Activated naive CD8-positive, alpha-beta T cell treated with anti-CD3 and anti-CD28 coated beads, Interleukin-2, amount 10 ng/mL, durations not matched to agents 7 days and 5 days (primary cell): ENCODE results near the gene GPER1. TPM values are rescaled to one million over a fixed set of nuclear protein-coding genes. Genes with fewer than 3 reads are reported as not detected.

Source experiments
- ATAC-seq: fragments of 150-1000 bp; cut with Tn5 transposase; one replicate; pipeline ENCODE4 v1.10.0; 2021; ENCODE audit warnings: low read depth, moderate library complexity
- POLR2A ChIA-PET: fragments of 350-600 bp; sonication (Branson Sonifier 250); formaldehyde crosslinking; loops from one replicate; lab custom pipeline; 2021; ENCODE audit warnings: antibody characterized with exemption; lab: Charles Lee
- DNase-seq: peaks from one replicate; pipeline ENCODE4 v3.0.0; 2021
- H3K27ac Mint-ChIP-seq: one replicate; pipeline ENCODE4 v1.8.0; 2022; ENCODE audit warnings: mild to moderate bottlenecking, mixed read lengths
- H3K27me3 Mint-ChIP-seq: one replicate; pipeline ENCODE4 v1.8.0; 2022; ENCODE audit warnings: mild to moderate bottlenecking, moderate library complexity, mixed read lengths
- H3K36me3 Mint-ChIP-seq: one replicate; pipeline ENCODE4 v1.8.0; 2021; ENCODE audit warnings: mild to moderate bottlenecking, mixed read lengths
- H3K4me1 Mint-ChIP-seq: one replicate; pipeline ENCODE4 v1.8.0; 2021; ENCODE audit warnings: mixed read lengths
- H3K4me3 Mint-ChIP-seq: one replicate; pipeline ENCODE4 v1.8.0; 2022; ENCODE audit warnings: mild to moderate bottlenecking, moderate library complexity, mixed read lengths
- H3K9me3 Mint-ChIP-seq: one replicate; pipeline ENCODE4 v1.8.0; 2021; ENCODE audit warnings: mixed read lengths
- total RNA-seq, 2 experiments: library from RNA; stranded (reverse); gene quantifications; one replicate each; pipeline ENCODE4 v1.2.3, GENCODE V29; 2021

Gene GPER1
- total RNA-seq, 2 experiments from 2014 or later, result 0.19 to 0.26 TPM

GRCh38 chr7:1049801-1050200 lies 38.1 kb upstream of the GPER1 start:
- H3K27ac Mint-ChIP-seq, result no peak overlapping the region

GRCh38 chr7:1050254-1050906 lies 37.5 kb upstream of the GPER1 start:
- no peaks in the 10 kb centered on the region for H3K36me3 Mint-ChIP-seq
- no peak overlapping the region for H3K4me3 Mint-ChIP-seq
- H3K27me3 Mint-ChIP-seq, result no peaks in the 10 kb centered on the region
- H3K4me1 Mint-ChIP-seq, result peaks cover 37% of the 10 kb centered on the region
- no peak overlapping the region for H3K27ac Mint-ChIP-seq
- H3K9me3 Mint-ChIP-seq, result no peaks in the 10 kb centered on the region
- POLR2A ChIA-PET, result interaction anchor here (0.8 kb wide), 1 partner anchor 23 kb away, joined by 3 read pairs; no protein-coding TSS in a partner anchor
- DNase-seq (no peak), ATAC-seq (no peak)

More at GRCh38 chr7:1049801-1050200, 38.1 kb upstream of the GPER1 start:
- peaks cover 40% of the 10 kb centered on the region for H3K4me1 Mint-ChIP-seq
- H3K36me3 Mint-ChIP-seq, result no peaks in the 10 kb centered on the region
- no peak for DNase-seq
- no peak for ATAC-seq
- no peaks in the 10 kb centered on the region for H3K27me3 Mint-ChIP-seq
- no peaks in the 10 kb centered on the region for H3K9me3 Mint-ChIP-seq
- POLR2A ChIA-PET, result interaction anchor here (0.8 kb wide), 1 partner anchor 22 kb away, joined by 3 read pairs; no protein-coding TSS in a partner anchor
- H3K4me3 Mint-ChIP-seq, result no peak overlapping the region

DNA sequence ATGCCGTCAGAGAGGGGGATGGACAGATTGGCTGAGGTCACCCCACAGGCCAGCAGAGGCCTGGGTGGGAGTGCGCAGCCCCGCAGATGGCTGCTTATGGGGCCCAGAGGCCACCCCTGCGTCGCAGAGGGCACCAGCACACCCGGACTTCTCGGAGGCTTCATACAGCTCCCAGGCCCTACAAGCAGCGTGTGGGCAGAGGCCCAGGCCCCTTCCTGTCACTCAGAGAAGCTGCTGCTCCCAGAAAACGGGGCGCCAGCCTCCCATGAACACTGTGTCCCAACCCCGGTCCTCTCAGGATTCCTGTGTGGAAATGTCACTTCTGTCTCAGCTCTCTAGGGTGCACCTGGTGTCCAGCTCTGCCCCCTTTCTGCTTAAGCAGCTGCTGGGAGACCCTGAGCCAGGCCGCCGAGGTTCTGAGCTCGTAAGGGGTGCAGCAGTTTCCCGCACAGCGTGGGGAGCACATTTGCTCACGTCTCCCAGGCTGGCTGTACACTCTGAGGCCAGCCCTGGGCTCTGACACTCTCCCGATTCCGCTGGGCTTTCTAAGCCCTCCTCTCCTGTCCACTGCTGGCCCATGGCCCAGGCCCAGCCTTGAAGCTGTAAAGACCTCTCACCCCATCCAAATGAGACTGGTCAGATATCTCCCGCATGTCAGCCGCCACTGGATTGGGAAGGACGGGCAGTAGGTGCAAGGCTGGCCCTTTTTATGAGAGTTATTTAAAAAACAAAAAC lies 36.8 kb upstream of the GPER1 start:
- Mint-ChIP-seq H3K4me3 (no peak overlapping the region), H3K4me1 (peaks cover 32% of the 10 kb centered on the region), H3K27ac (no peak overlapping the region), H3K9me3 (no peaks in the 10 kb centered on the region), H3K27me3 (no peaks in the 10 kb centered on the region), H3K36me3 (no peaks in the 10 kb centered on the region)
- ATAC-seq (no peak), DNase-seq (no peak)
- POLR2A ChIA-PET, result interaction anchor here (0.7 kb wide), 1 partner anchor 76 kb away, joined by 3 read pairs; the partner anchor contains the start of gene COX19

DNA sequence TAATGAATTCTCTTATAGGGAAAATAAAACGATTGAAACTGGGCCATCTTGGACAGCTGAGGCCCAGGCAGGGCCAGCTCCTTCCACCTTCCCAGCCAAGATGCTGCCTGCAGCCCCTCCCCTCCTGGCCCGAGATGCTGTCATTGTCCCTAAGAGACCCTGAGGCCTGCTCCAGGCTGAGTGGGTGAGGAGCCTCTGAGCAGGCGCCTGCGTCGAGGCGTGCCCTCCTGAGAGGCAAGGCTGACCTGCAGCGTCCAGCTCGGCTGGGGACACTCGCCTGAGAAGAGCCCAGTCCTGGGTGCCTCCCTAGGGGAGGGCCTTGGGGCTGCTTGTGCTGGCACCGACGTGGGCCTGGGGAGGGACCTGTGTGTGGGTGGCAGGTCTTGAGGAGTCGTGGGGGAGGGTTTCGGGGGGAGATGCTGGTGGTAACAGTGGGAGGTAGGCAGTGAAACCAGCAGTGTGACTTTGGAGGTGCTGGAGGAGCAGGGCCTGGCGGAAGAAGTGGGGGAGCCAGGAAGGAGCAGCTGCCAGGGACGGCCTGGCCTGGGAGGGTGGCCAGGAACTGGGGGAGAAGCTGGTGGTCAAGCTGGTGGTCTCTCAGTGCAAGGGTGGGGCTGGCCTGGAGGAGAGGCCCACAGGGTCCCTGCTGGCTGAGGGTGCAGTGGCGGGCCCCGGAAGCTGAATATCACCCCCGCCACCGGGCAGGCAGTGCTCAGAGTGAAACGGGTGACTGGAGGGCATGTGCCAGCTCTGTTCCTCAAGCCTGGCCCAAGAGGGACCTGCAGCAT lies 35.7 kb upstream of the GPER1 start:
- ATAC-seq (no peak), DNase-seq (no peak)
- Mint-ChIP-seq H3K27ac (no peak overlapping the region), H3K4me1 (peaks cover 22% of the 10 kb centered on the region), H3K36me3 (no peaks in the 10 kb centered on the region), H3K4me3 (no peak overlapping the region), H3K9me3 (no peaks in the 10 kb centered on the region), H3K27me3 (no peaks in the 10 kb centered on the region)
- POLR2A ChIA-PET, result interaction anchor here (0.7 kb wide), 1 partner anchor 77 kb away, joined by 3 read pairs; the partner anchor contains the start of gene COX19

GRCh38 chr7:1053002-1053411 lies 34.9 kb upstream of the GPER1 start:
- H3K27me3 Mint-ChIP-seq, result no peaks in the 10 kb centered on the region
- H3K9me3 Mint-ChIP-seq, result no peaks in the 10 kb centered on the region
- peaks cover 17% of the 10 kb centered on the region for H3K4me1 Mint-ChIP-seq
- POLR2A ChIA-PET, result no interaction called here
- no peaks in the 10 kb centered on the region for H3K36me3 Mint-ChIP-seq
- no peak overlapping the region for H3K27ac Mint-ChIP-seq
- no peak overlapping the region for H3K4me3 Mint-ChIP-seq
- ATAC-seq, result no peak
- DNase-seq, result no peak

DNA sequence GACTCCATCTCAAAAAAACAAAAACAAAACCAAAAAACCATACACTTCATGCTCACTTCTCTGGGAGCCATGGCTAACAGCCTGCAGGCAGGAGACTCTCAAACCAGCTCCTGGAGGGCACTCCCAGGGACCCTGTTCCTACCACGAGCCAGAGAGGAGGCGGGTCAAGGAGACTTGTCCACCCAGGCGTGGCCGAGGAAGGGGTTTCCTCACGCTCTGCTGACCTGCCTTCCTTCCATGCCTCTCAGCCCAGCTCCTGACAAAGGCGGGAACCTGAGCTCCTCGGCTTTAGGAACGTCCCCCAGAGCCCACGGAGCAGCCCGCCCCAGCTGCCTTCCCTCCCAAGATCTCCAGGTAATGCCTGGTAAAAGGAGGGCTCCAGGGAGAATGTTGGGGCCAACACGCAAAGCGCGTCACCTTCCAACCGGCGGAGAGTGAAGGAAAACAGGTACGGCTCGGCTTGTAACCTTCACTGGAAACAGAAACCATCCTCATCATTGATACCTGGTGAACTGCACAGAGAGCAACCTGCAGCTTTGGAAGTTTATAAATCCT lies 34.0 kb upstream of the GPER1 start:
- no peaks in the 10 kb centered on the region for H3K27me3 Mint-ChIP-seq
- no peaks in the 10 kb centered on the region for H3K36me3 Mint-ChIP-seq
- no peak overlapping the region for H3K27ac Mint-ChIP-seq
- POLR2A ChIA-PET, result no interaction called here
- no peak overlapping the region for H3K4me3 Mint-ChIP-seq
- DNase-seq, result no peak
- H3K4me1 Mint-ChIP-seq, result peaks cover 8% of the 10 kb centered on the region
- no peak for ATAC-seq
- no peaks in the 10 kb centered on the region for H3K9me3 Mint-ChIP-seq

DNA sequence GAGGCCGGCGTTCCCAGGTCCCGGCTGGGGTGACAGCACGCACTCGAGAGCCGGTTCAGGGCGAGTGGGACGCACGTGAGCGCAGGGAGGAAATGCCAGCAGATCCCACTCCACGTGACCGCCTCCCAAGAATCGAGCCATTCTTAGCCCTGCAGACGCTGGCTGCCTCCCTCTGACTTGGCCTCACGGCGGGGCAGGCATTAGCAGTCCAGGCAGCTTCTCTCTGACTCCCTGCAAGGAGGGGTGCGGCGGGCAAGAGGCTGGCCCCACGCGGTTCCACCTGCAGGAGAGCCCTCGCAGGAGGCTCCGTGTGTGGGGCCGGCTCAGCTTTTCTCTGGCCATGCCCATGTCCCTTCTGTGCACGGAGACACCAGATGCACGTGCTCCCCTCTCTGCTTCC lies 33.5 kb upstream of the GPER1 start:
- DNase-seq (no peak), ATAC-seq (no peak)
- H3K36me3 Mint-ChIP-seq, result no peaks in the 10 kb centered on the region
- H3K9me3 Mint-ChIP-seq, result no peaks in the 10 kb centered on the region
- no peaks in the 10 kb centered on the region for H3K27me3 Mint-ChIP-seq
- POLR2A ChIA-PET, result no interaction called here
- peaks cover 3% of the 10 kb centered on the region for H3K4me1 Mint-ChIP-seq
- H3K4me3 Mint-ChIP-seq, result no peak overlapping the region
- no peak overlapping the region for H3K27ac Mint-ChIP-seq

DNA sequence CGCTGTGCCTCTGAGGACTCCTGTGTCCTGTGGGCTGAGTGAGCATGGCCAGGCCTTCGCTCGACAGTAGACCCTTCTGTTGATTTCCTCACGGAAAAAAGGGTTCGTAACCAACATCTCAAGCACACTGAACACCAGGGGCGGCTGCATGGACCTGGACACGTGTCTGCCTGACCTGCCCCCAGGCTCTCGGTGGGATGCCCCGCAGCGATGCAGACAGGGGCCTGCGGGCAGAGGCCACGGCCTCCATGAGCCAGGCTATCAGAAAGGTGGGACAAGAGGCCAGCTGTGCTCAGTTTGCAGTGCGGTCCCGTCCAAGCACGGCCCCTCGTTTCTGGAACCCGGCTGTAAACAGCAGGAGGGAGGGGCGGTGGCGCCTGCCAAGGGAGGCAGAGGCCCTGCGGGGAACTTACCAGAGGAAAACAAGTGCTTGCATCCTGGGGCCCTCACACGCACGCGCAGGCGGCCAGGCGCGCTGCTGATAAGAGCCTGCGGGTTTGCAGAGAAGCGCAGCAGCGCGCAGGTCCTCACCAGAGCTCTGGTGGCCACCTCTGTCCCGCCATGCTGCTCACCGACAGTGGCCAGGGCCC lies 33.0 kb upstream of the GPER1 start:
- DNase-seq (peak; percentile 62), ATAC-seq (peak; percentile 70)
- H3K4me1 Mint-ChIP-seq, result peaks cover 3% of the 10 kb centered on the region
- POLR2A ChIA-PET, result no interaction called here
- H3K4me3 Mint-ChIP-seq, result peak overlapping the region; percentile 48
- peak overlapping the region; percentile 51 for H3K27ac Mint-ChIP-seq
- H3K9me3 Mint-ChIP-seq, result no peaks in the 10 kb centered on the region
- no peaks in the 10 kb centered on the region for H3K36me3 Mint-ChIP-seq
- no peaks in the 10 kb centered on the region for H3K27me3 Mint-ChIP-seq

- Mint-ChIP-seq H3K4me3 (peak overlapping the region; percentile 48), H3K27me3 (no peaks in the 10 kb centered on the region)
- ATAC-seq, result peak; percentile 4
Observed at GRCh38 chr7:1055491-1055955, 32.4 kb upstream of the GPER1 start.

GRCh38 chr7:1055956-1056784 lies 31.7 kb upstream of the GPER1 start:
- Mint-ChIP-seq H3K9me3 (no peaks in the 10 kb centered on the region), H3K27ac (no peak overlapping the region), H3K4me3 (no peak overlapping the region), H3K36me3 (no peaks in the 10 kb centered on the region), H3K4me1 (peaks cover 3% of the 10 kb centered on the region), H3K27me3 (no peaks in the 10 kb centered on the region)
- ATAC-seq, result no peak
- POLR2A ChIA-PET, result interaction anchor here (1.0 kb wide), 1 partner anchor 81 kb away, joined by 3 read pairs; the partner anchor contains the start of gene COX19
- no peak for DNase-seq

More at GRCh38 chr7:1055491-1055955, 32.4 kb upstream of the GPER1 start:
- Mint-ChIP-seq H3K27ac (peak overlapping the region; percentile 51), H3K4me1 (peaks cover 3% of the 10 kb centered on the region), H3K9me3 (no peaks in the 10 kb centered on the region), H3K36me3 (no peaks in the 10 kb centered on the region)
- POLR2A ChIA-PET, result interaction anchor here (1.0 kb wide), 1 partner anchor 80 kb away, joined by 3 read pairs; the partner anchor contains the start of gene COX19
- no peak for DNase-seq

GRCh38 chr7:1056785-1057410 lies 31.0 kb upstream of the GPER1 start:
- Mint-ChIP-seq H3K4me1 (peaks cover 3% of the 10 kb centered on the region), H3K27me3 (no peaks in the 10 kb centered on the region), H3K4me3 (no peak overlapping the region)

More at GRCh38 chr7:1056785-1057410, 31.0 kb upstream of the GPER1 start:
- DNase-seq, result no peak
- ATAC-seq, result no peak
- POLR2A ChIA-PET, result interaction anchor here (0.5 kb wide), 1 partner anchor 245 kb away, joined by 4 read pairs; no protein-coding TSS in a partner anchor
- H3K27ac Mint-ChIP-seq, result no peak overlapping the region
- H3K36me3 Mint-ChIP-seq, result no peaks in the 10 kb centered on the region
- no peaks in the 10 kb centered on the region for H3K9me3 Mint-ChIP-seq
